Loucy (cell line): ENCODE measurements around the gene CREB3L4.

Experiments used
- H2AFZ ChIP-seq: fragments of 200-600 bp; sonication (generic); 2 replicates; pipeline ENCODE4 v1.6.0; 2016; ENCODE audit warnings: antibody characterized with exemption, mild to moderate bottlenecking, low read length, moderate library complexity
- H3F3A ChIP-seq: fragments of 200-600 bp; 2 replicates; pipeline ENCODE4 v1.6.0; 2016; ENCODE audit warnings: antibody characterized with exemption, low read depth, mild to moderate bottlenecking
- H3K27me3 ChIP-seq: fragments of 200-600 bp; sonication (generic); 2 replicates; pipeline ENCODE4 v1.6.1; 2014; ENCODE audit warnings: low read length, mild to moderate bottlenecking; ENCODE audit not compliant: insufficient read depth, poor library complexity, severe bottlenecking
- H3K36me3 ChIP-seq: fragments of 200-600 bp; sonication (generic); 2 replicates; pipeline ENCODE4 v1.6.1; 2016; ENCODE audit warnings: low read length; ENCODE audit not compliant: insufficient read depth
- H3K4me1 ChIP-seq: fragments of 200-600 bp; sonication (generic); 2 replicates; pipeline ENCODE4 v1.5.1; 2014; ENCODE audit warnings: low read length, mild to moderate bottlenecking; ENCODE audit not compliant: insufficient read depth, poor library complexity, severe bottlenecking
- H3K4me2 ChIP-seq: fragments of 200-600 bp; sonication (generic); 2 replicates; pipeline ENCODE4 v1.6.0; 2014; ENCODE audit warnings: antibody characterized with exemption, low read length, low read depth, mild to moderate bottlenecking; ENCODE audit not compliant: poor library complexity, severe bottlenecking
- H3K4me3 ChIP-seq: fragments of 200-600 bp; sonication (generic); 2 replicates; pipeline ENCODE4 v1.5.1; 2014; ENCODE audit warnings: low read length, mild to moderate bottlenecking, mixed read lengths; ENCODE audit not compliant: poor library complexity, severe bottlenecking
- H3K79me2 ChIP-seq: fragments of 200-600 bp; sonication (generic); 2 replicates; pipeline ENCODE4 v1.6.1; 2014; ENCODE audit warnings: low read length; ENCODE audit not compliant: insufficient read depth
- H3K9ac ChIP-seq: fragments of 200-600 bp; sonication (generic); 2 replicates; pipeline ENCODE4 v1.6.0; 2014; ENCODE audit warnings: mild to moderate bottlenecking, low read depth, low read length, moderate library complexity; ENCODE audit not compliant: poor library complexity, severe bottlenecking
- H3K9me2 ChIP-seq: fragments of 200-600 bp; sonication (generic); replicated peaks from 2 replicates; pipeline ENCODE4 v1.6.1; 2016; ENCODE audit warnings: low read depth, low read length, mixed read lengths
- H3K9me3 ChIP-seq: fragments of 200-600 bp; sonication (generic); 2 replicates; pipeline ENCODE4 v1.6.1; 2014; ENCODE audit warnings: mild to moderate bottlenecking, antibody characterized with exemption, low read length, low read depth; ENCODE audit not compliant: insufficient read depth
- H4K20me1 ChIP-seq: fragments of 200-600 bp; sonication (generic); 2 replicates; pipeline ENCODE4 v1.6.0; 2014; ENCODE audit warnings: antibody characterized with exemption, low read length, mild to moderate bottlenecking; ENCODE audit not compliant: insufficient read depth, poor library complexity, severe bottlenecking
- CTCF ChIP-seq: fragments of 200-600 bp; sonication (generic); conservative IDR thresholded peaks from 2 replicates; pipeline ENCODE4 v1.5.1; 2014; ENCODE audit warnings: mild to moderate bottlenecking, antibody characterized with exemption, low read length
- EZH2phosphoT487 ChIP-seq: fragments of 200-600 bp; IDR thresholded peaks from 2 replicates; pipeline ENCODE4 v1.6.1; 2018; ENCODE audit warnings: antibody characterized with exemption, mild to moderate bottlenecking, moderate library complexity, borderline replicate concordance

The CREB3L4 gene

DNA sequence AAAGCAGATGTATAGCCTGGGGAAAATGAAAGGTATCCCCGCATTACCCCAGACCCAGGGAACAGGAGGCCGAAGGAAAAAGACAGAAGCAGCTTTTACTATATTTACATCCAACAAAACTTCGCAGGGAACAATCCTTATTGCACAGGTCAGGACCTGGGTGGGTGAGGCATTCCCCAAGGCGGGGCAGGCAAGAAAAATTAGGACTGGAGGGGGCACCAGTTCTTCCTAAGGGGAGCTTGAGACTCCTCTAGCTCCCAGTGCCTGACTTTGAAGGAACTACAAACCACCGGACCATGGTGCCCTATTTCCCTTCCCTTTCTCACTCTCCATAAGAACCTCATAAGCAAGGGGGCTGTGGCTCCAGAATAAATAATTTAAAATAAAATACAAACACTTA lies 38.3 kb upstream of the CREB3L4 start:
- H3K4me3 ChIP-seq = no peak overlapping the region
- H3K9ac ChIP-seq = no peak overlapping the region
- no peaks in the 10 kb centered on the region for H3F3A ChIP-seq
- no peak for TF ChIP-seq EZH2phosphoT487
- TF ChIP-seq CTCF = no peak
- H3K79me2 ChIP-seq = no peaks in the 10 kb centered on the region
- no peaks in the 10 kb centered on the region for H3K9me3 ChIP-seq
- no peaks in the 10 kb centered on the region for H3K27me3 ChIP-seq
- no peak overlapping the region for H2AFZ ChIP-seq
- H3K4me1 ChIP-seq = no peaks in the 10 kb centered on the region
- peaks cover 12% of the 10 kb centered on the region; the same call in 1 of the 2 replicates for H3K36me3 ChIP-seq
- no peaks in the 10 kb centered on the region for H3K9me2 ChIP-seq
- no peaks in the 10 kb centered on the region for H4K20me1 ChIP-seq
- no peak overlapping the region for H3K4me2 ChIP-seq

- H3K9me2 ChIP-seq = no peaks in the 10 kb centered on the region
- H3K36me3 ChIP-seq = peaks cover 12% of the 10 kb centered on the region; the same call in 1 of the 2 replicates
- no peaks in the 10 kb centered on the region for H3K9me3 ChIP-seq
- no peaks in the 10 kb centered on the region for H4K20me1 ChIP-seq
- H3K4me1 ChIP-seq = no peaks in the 10 kb centered on the region
- H3K4me2 ChIP-seq = no peak overlapping the region
- no peaks in the 10 kb centered on the region for H3K79me2 ChIP-seq
- H2AFZ ChIP-seq = no peak overlapping the region
- no peak overlapping the region for H3K4me3 ChIP-seq
- no peaks in the 10 kb centered on the region for H3K27me3 ChIP-seq
- no peak overlapping the region for H3K9ac ChIP-seq
- no peaks in the 10 kb centered on the region for H3F3A ChIP-seq
- TF ChIP-seq EZH2phosphoT487 (no peak), CTCF (no peak)
Measured at GRCh38 chr1:153929981-153930948, 37.4 kb upstream of the CREB3L4 start.

- Histone ChIP-seq H3K36me3 (peaks cover 29% of the 10 kb centered on the region; the same call in 1 of the 2 replicates), H3K9ac (no peak overlapping the region)
- TF ChIP-seq EZH2phosphoT487 (no peak), CTCF (no peak)
Measured at GRCh38 chr1:153932156-153933131, 35.3 kb upstream of the CREB3L4 start.

More at GRCh38 chr1:153932156-153933131, 35.3 kb upstream of the CREB3L4 start:
- no peaks in the 10 kb centered on the region for H3K79me2 ChIP-seq
- H4K20me1 ChIP-seq = no peaks in the 10 kb centered on the region
- H3K4me3 ChIP-seq = no peak overlapping the region
- no peaks in the 10 kb centered on the region for H3K9me2 ChIP-seq
- no peaks in the 10 kb centered on the region for H3F3A ChIP-seq
- no peaks in the 10 kb centered on the region for H3K9me3 ChIP-seq
- H3K27me3 ChIP-seq = no peaks in the 10 kb centered on the region
- H3K4me2 ChIP-seq = no peak overlapping the region
- no peaks in the 10 kb centered on the region for H3K4me1 ChIP-seq
- no peak overlapping the region for H2AFZ ChIP-seq
